Fibroblast of lung (primary cell): Measurements from ENCODE around the gene RASSF4.

Experiments used
- CTCF ChIP-seq, 2 donors: IDR thresholded peaks in 1 of 2; conservative IDR thresholded peaks in 1 of 2; 1 replicate in 1 of 2; 2 replicates in 1 of 2; pipeline ENCODE4 v1.5.1; 2011 to 2012; ENCODE audit warnings: low read length in 2 of 2, control low read depth in 1 of 2, inconsistent platforms in 1 of 2, low read depth in 1 of 2, mild to moderate bottlenecking in 1 of 2
- EZH2 ChIP-seq: IDR thresholded peaks from 2 replicates; pipeline ENCODE4 v1.5.1; 2012; ENCODE audit warnings: low read length, control low read depth, mild to moderate bottlenecking; ENCODE audit errors: missing control alignments

GRCh38 chr10:44956226-44956625 lies 3.4 kb upstream of the RASSF4 start:
- TF ChIP-seq CTCF (conservative IDR thresholded peaks at IDR 0.05 in 1 of 2, IDR thresholded peaks at IDR 0.05 in 1 of 2; ENCODE audit: low read depth in 1 of 2, low read length in 2 of 2), result no peak
- TF ChIP-seq EZH2, result no peak
